ENCODE measurements around the gene BOLA2B. TPM values are rescaled to one million over a fixed set of nuclear protein-coding genes. Genes with fewer than 3 reads are reported as not detected.

The BOLA2B gene
- polyA plus RNA-seq, 3 donors, result 105 to 170 (median 160) TPM

DNA sequence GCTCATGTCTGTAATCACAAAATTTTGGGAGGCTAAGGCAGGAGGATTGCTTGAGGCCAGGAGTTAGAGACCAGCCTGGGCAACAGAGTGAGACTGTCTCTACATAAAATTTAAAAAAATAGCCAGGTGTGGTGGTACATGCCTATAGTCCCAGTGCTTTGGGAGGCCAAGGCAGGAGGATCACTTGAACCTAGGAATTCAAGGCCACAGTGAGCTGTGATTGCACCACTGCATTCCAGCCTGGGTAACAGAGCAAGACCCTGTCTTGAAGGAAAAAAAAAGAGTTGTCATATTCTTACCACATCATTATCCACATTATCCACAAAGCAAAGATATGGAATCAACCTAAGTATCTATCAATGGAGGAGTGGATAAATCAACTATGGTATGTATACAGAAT lies 49.4 kb downstream of the BOLA2B start:
- H3K4me1 Mint-ChIP-seq, result peaks cover 52% of the 10 kb centered on the region
- Histone ChIP-seq H3K36me3 (replicated peaks in 1 of 2; ENCODE audit: control insufficient read depth in 1 of 2, insufficient read depth in 2 of 2, low read length in 2 of 2) (no peaks in the 10 kb centered on the region), H3K27ac (ENCODE audit: low read depth in 1 of 2, low read length in 2 of 2) (no peak overlapping the region), H3K9me3 (replicated peaks in 1 of 2; ENCODE audit: control insufficient read depth in 1 of 2, insufficient read depth in 1 of 2, low read length in 2 of 2) (peaks cover 0 to 5% of the 10 kb centered on the region in 2 donors), H3K4me2 (replicated peaks; ENCODE audit: extremely low read depth, low read length, poor library complexity, severe bottlenecking) (no peak overlapping the region), H3K27me3 (ENCODE audit: control insufficient read depth in 2 of 2, insufficient read depth in 2 of 2, low read length in 2 of 2) (no peaks in the 10 kb centered on the region), H4K20me1 (ENCODE audit: insufficient read depth, low read length) (no peaks in the 10 kb centered on the region), H3K4me1 (ENCODE audit: control insufficient read depth in 1 of 2, insufficient read depth in 2 of 2, low read length in 2 of 2) (peaks cover 42% of the 10 kb centered on the region in 2 donors), H3K9ac (ENCODE audit: insufficient read depth, low read length, poor library complexity, severe bottlenecking) (no peak overlapping the region), H2AFZ (ENCODE audit: insufficient read depth, low read depth, low read length, poor library complexity, severe bottlenecking) (no peak overlapping the region), H3K4me3 (replicated peaks in 1 of 3; ENCODE audit: low read depth in 2 of 3, low read length in 3 of 3) (no peak overlapping the region), H3K79me2 (ENCODE audit: insufficient read depth, low read length) (no peaks in the 10 kb centered on the region)
- intact Hi-C loops (cut with micrococcal nuclease), result no loop called here
- no peak overlapping the region for H3K4me3 Mint-ChIP-seq
- TF ChIP-seq, protein P1, sequence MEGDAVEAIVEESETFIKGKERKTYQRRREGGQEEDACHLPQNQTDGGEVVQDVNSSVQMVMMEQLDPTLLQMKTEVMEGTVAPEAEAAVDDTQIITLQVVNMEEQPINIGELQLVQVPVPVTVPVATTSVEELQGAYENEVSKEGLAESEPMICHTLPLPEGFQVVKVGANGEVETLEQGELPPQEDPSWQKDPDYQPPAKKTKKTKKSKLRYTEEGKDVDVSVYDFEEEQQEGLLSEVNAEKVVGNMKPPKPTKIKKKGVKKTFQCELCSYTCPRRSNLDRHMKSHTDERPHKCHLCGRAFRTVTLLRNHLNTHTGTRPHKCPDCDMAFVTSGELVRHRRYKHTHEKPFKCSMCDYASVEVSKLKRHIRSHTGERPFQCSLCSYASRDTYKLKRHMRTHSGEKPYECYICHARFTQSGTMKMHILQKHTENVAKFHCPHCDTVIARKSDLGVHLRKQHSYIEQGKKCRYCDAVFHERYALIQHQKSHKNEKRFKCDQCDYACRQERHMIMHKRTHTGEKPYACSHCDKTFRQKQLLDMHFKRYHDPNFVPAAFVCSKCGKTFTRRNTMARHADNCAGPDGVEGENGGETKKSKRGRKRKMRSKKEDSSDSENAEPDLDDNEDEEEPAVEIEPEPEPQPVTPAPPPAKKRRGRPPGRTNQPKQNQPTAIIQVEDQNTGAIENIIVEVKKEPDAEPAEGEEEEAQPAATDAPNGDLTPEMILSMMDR (IDR thresholded peaks at IDR 0.05), result no peak
- no peaks in the 10 kb centered on the region for H3K36me3 Mint-ChIP-seq
- H3K27me3 Mint-ChIP-seq (ENCODE audit: low read depth in 3 of 3), result peaks cover 0 to 2% (median 0%) of the 10 kb centered on the region in 3 donors
- H3K27ac Mint-ChIP-seq, result no peak overlapping the region
- peaks cover 0 to 7% (median 3%) of the 10 kb centered on the region in 7 donors for H3K9me3 Mint-ChIP-seq
- no peak for DNase-seq

DNA sequence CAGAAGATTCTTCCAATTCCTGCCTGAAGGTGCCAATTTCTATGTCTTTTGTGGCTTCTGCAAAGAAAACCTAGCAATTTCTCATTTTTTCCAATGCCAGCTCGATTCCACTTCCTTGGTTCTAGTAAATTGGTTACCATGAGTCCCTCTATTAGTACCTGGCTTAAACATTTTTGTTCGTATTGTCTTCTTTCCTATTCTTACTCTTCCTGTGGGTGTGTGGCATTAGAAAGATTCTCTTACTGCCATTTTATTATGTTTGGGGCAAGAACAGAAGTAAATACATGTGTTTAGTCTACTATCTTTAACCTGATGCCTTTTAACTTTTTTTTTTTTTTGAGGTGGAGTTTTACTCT lies 50.1 kb downstream of the BOLA2B start:
- H3K36me3 Mint-ChIP-seq, result no peaks in the 10 kb centered on the region
- no peak overlapping the region for H3K4me2 ChIP-seq (replicated peaks; ENCODE audit: extremely low read depth, low read length, poor library complexity, severe bottlenecking)
- no peak overlapping the region for H2AFZ ChIP-seq (ENCODE audit: insufficient read depth, low read depth, low read length, poor library complexity, severe bottlenecking)
- H3K4me3 ChIP-seq (replicated peaks in 1 of 3; ENCODE audit: low read depth in 2 of 3, low read length in 3 of 3), result no peak overlapping the region
- H3K4me3 Mint-ChIP-seq, result no peak overlapping the region
- H3K27ac ChIP-seq (ENCODE audit: low read depth in 1 of 2, low read length in 2 of 2), result no peak overlapping the region
- TF ChIP-seq, protein P1 (IDR thresholded peaks at IDR 0.05), result peak; percentile 8
- no peak overlapping the region for H3K9ac ChIP-seq (ENCODE audit: insufficient read depth, low read length, poor library complexity, severe bottlenecking)
- peaks cover 0 to 7% (median 0%) of the 10 kb centered on the region in 3 donors for H3K27me3 Mint-ChIP-seq (ENCODE audit: low read depth in 3 of 3)
- peaks cover 44% of the 10 kb centered on the region in 2 donors for H3K4me1 ChIP-seq (ENCODE audit: control insufficient read depth in 1 of 2, insufficient read depth in 2 of 2, low read length in 2 of 2)
- no CpG with 5 or more reads among the region's 2 CpGs for WGBS (ENCODE audit: insufficient coverage)
- H3K79me2 ChIP-seq (ENCODE audit: insufficient read depth, low read length), result no peaks in the 10 kb centered on the region
- H3K27ac Mint-ChIP-seq, result no peak overlapping the region
- no peaks in the 10 kb centered on the region for H3K27me3 ChIP-seq (ENCODE audit: control insufficient read depth in 2 of 2, insufficient read depth in 2 of 2, low read length in 2 of 2)
- H3K9me3 ChIP-seq (replicated peaks in 1 of 2; ENCODE audit: control insufficient read depth in 1 of 2, insufficient read depth in 1 of 2, low read length in 2 of 2), result no peaks in the 10 kb centered on the region
- peaks cover 0 to 2% (median 0%) of the 10 kb centered on the region in 7 donors for H3K9me3 Mint-ChIP-seq
- peaks cover 54% of the 10 kb centered on the region for H3K4me1 Mint-ChIP-seq
- H3K36me3 ChIP-seq (replicated peaks in 1 of 2; ENCODE audit: control insufficient read depth in 1 of 2, insufficient read depth in 2 of 2, low read length in 2 of 2), result no peaks in the 10 kb centered on the region
- no peak for DNase-seq
- intact Hi-C loops (cut with micrococcal nuclease), result no loop called here
- H4K20me1 ChIP-seq (ENCODE audit: insufficient read depth, low read length), result no peaks in the 10 kb centered on the region

Small RNAs within 50 kb of the gene (small RNA-seq; reads per million reads assigned to genes)
- gene AC106782.4 (ENCODE audit: insufficient read length, low read depth), result not detected

Other genes with a start within 250 kb of the BOLA2B start
- 100 to 1,000 TPM; 157 to 265 (median 227) TPM for gene TMEM219, start 231.6 kb downstream of the BOLA2B start, polyA plus RNA-seq
- 10 to 100 TPM in 1 of 3 donors, 1 to 10 TPM in 2; 1.1 to 19.2 (median 2.3) TPM for gene TAOK2, start 219.8 kb downstream of the BOLA2B start, polyA plus RNA-seq
- gene HIRIP3, start 198.0 kb downstream of the BOLA2B start, polyA plus RNA-seq, result 1 to 10 TPM; 3.3 to 4.8 (median 3.7) TPM
- gene INO80E, start 197.4 kb downstream of the BOLA2B start, polyA plus RNA-seq, result 10 to 100 TPM in 1 of 3 donors, 1 to 10 TPM in 2; 2.8 to 57.6 (median 3.5) TPM
- 1 to 10 TPM in 1 of 3 donors, under 1 TPM in 2; 0.23 to 3.7 (median 0.66) TPM for gene DOC2A, start 182.6 kb downstream of the BOLA2B start, polyA plus RNA-seq
- not detected for gene C16orf92, start 170.5 kb downstream of the BOLA2B start, polyA plus RNA-seq
- not detected for gene TLCD3B, start 162.4 kb downstream of the BOLA2B start, polyA plus RNA-seq
- gene ALDOA, start 127.9 kb downstream of the BOLA2B start, polyA plus RNA-seq, result 1,000 to 10,000 TPM; 1,202 to 1,628 (median 1,429) TPM
- 100 to 1,000 TPM; 186 to 388 (median 279) TPM for gene PPP4C, start 117.7 kb downstream of the BOLA2B start, polyA plus RNA-seq
- gene TBX6, start 101.7 kb downstream of the BOLA2B start, polyA plus RNA-seq, result under 1 TPM; 0.10 to 0.65 (median 0.11) TPM
- gene YPEL3, start 97.5 kb downstream of the BOLA2B start, polyA plus RNA-seq, result 100 to 1,000 TPM; 182 to 283 (median 235) TPM
- gene GDPD3, start 80.1 kb downstream of the BOLA2B start, polyA plus RNA-seq, result 1 to 10 TPM in 1 of 3 donors, not detected in 2; 9.6 TPM
- gene MAPK3, start 70.4 kb downstream of the BOLA2B start, polyA plus RNA-seq, result 10 to 100 TPM in 2 of 3 donors, 1 to 10 TPM in 1; 8.1 to 82.8 (median 10.2) TPM
- gene CORO1A, start 10.1 kb downstream of the BOLA2B start, polyA plus RNA-seq, result 1,000 to 10,000 TPM; 1,314 to 1,363 (median 1,346) TPM
- gene SLX1A, start 209 bp upstream of the BOLA2B start, polyA plus RNA-seq, result 100 to 1,000 TPM in 2 of 3 donors, 10 to 100 TPM in 1; 43.1 to 163 (median 162) TPM
- 10 to 100 TPM; 20.9 to 29.9 (median 28.3) TPM for gene SULT1A3, start 5.6 kb upstream of the BOLA2B start, polyA plus RNA-seq
- gene NPIPB13, start 54.8 kb upstream of the BOLA2B start, polyA plus RNA-seq, result 10 to 100 TPM in 1 of 3 donors, not detected in 2; 15.4 TPM
- gene CD2BP2, start 161.6 kb upstream of the BOLA2B start, polyA plus RNA-seq, result 10 to 100 TPM; 23.9 to 31.8 (median 31.0) TPM
- gene TBC1D10B, start 176.8 kb upstream of the BOLA2B start, polyA plus RNA-seq, result 10 to 100 TPM; 12.2 to 36.0 (median 13.8) TPM
- 1 to 10 TPM in 2 of 3 donors, not detected in 1; 1.6 to 1.9 TPM for gene MYL11, start 181.1 kb upstream of the BOLA2B start, polyA plus RNA-seq
- gene SEPTIN1, start 188.9 kb upstream of the BOLA2B start, polyA plus RNA-seq, result under 1 TPM; 0.31 to 0.60 (median 0.49) TPM
- 1 to 10 TPM in 1 of 3 donors, under 1 TPM in 2; 0.67 to 1.4 (median 0.93) TPM for gene ZNF48, start 201.8 kb upstream of the BOLA2B start, polyA plus RNA-seq
- under 1 TPM; 0.39 to 0.68 (median 0.51) TPM for gene ZNF771, start 213.9 kb upstream of the BOLA2B start, polyA plus RNA-seq
- 10 to 100 TPM; 10.5 to 45.5 (median 32.2) TPM for gene DCTPP1, start 236.4 kb upstream of the BOLA2B start, polyA plus RNA-seq